HUES64 (cell line): ENCODE measurements around the gene EPS15.

ENCODE experiments used
- H3K27ac ChIP-seq: 2 replicates; pipeline ENCODE4 v1.7.0; 2013; ENCODE audit warnings: low read depth, low read length, inconsistent platforms
- H3K27me3 ChIP-seq: 2 replicates; pipeline ENCODE4 v1.6.1; 2013; ENCODE audit warnings: mild to moderate bottlenecking, low read length; ENCODE audit not compliant: insufficient read depth
- H3K36me3 ChIP-seq: 2 replicates; pipeline ENCODE4 v1.6.1; 2013; ENCODE audit warnings: mild to moderate bottlenecking, low read length; ENCODE audit not compliant: insufficient read depth
- H3K4me1 ChIP-seq: 2 replicates; pipeline ENCODE4 v1.6.1; 2013; ENCODE audit warnings: mild to moderate bottlenecking, low read length, moderate library complexity; ENCODE audit not compliant: insufficient read depth
- H3K4me3 ChIP-seq: 2 replicates; pipeline ENCODE4 v1.5.1; 2013; ENCODE audit warnings: mild to moderate bottlenecking, low read length, moderate library complexity
- H3K9ac ChIP-seq: 2 replicates; pipeline ENCODE4 v1.6.1; 2013; ENCODE audit warnings: mild to moderate bottlenecking, low read depth, low read length
- H3K9me3 ChIP-seq: 2 replicates; pipeline ENCODE4 v1.6.1; 2013; ENCODE audit warnings: low read depth, low read length; ENCODE audit not compliant: insufficient read depth
- WGBS: fragments of 150-250, 120-280 bp; methylation state at CpG from one replicate; pipeline ENCODE4 v1.1.7; 2013; ENCODE audit warnings: missing lambda C conversion rate; 5-methylcytosine and 5-hydroxymethylcytosine counted together

EPS15 gene

DNA sequence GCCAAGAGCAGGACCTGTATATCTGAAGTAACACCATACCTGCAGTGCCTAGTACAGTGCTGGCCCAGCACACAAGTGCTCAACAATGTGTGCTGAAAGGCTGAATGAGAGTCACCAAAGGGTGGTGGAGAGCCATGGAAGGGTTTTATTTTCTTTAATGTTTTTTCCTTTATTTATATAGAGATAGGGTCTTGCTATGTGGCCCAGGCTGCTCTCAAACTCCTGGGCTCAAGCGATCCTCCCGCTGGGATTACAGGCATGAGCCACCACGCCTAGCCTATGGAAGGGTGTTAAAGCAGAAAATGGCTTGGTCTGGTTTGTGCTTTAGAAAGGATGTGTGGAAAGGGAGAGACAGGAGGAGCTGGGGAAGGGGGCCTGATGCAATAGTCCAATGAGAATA, 175.4 kb downstream of the EPS15 start:
- Histone ChIP-seq H3K4me3 (no peak overlapping the region), H3K9ac (no peak overlapping the region), H3K9me3 (no peaks in the 10 kb centered on the region), H3K36me3 (no peaks in the 10 kb centered on the region), H3K27me3 (peaks cover 29% of the 10 kb centered on the region), H3K4me1 (no peaks in the 10 kb centered on the region), H3K27ac (no peak overlapping the region)
- 90% methylated on average over 3 of the region's 3 CpGs for WGBS

GRCh38 chr1:51342591-51343206, 176.4 kb downstream of the EPS15 start:
- H3K36me3 ChIP-seq, result no peaks in the 10 kb centered on the region
- H3K9me3 ChIP-seq, result no peaks in the 10 kb centered on the region
- no peak overlapping the region for H3K4me3 ChIP-seq
- no peak overlapping the region for H3K9ac ChIP-seq
- H3K27me3 ChIP-seq, result peaks cover 29% of the 10 kb centered on the region
- 93% methylated on average over 9 of the region's 9 CpGs for WGBS
- H3K27ac ChIP-seq, result no peak overlapping the region
- H3K4me1 ChIP-seq, result no peaks in the 10 kb centered on the region

DNA sequence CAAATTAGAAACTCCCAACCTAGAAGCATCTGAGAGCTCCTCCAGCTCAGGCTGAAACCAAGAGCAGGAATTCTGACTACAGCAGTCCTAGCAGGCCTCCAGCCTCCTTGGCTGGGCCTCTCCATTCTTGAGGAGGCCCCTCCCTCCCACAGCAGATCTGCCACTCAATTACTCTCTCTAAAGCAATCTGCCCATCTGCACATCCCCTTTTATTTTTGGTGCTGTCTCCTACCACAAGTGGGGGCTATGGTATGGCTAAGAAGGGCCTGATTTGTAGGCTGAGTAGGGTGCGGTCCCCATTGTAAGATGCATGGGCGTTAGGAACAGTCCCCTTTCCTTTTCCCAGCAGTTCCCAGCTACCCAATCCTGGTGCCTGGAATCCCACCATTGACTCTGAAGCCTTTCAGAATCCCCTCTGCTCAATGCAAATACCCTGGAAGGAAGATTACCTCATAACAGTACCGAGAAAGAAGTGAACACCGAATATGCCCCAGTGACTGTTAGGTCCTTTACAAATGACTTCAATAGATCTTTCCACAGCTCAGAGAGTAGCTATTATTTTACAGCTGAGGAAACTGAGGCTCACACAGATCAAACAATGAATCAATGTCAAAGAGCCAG, 177.1 kb downstream of the EPS15 start:
- no peaks in the 10 kb centered on the region for H3K36me3 ChIP-seq
- H3K9me3 ChIP-seq, result no peaks in the 10 kb centered on the region
- peaks cover 29% of the 10 kb centered on the region for H3K27me3 ChIP-seq
- no peak overlapping the region for H3K4me3 ChIP-seq
- H3K9ac ChIP-seq, result no peak overlapping the region
- H3K27ac ChIP-seq, result no peak overlapping the region
- 88% methylated on average over 4 of the region's 4 CpGs for WGBS
- H3K4me1 ChIP-seq, result no peaks in the 10 kb centered on the region

GRCh38 chr1:51340380-51340779, 178.7 kb downstream of the EPS15 start:
- H3K4me3 ChIP-seq, result no peak overlapping the region
- H3K36me3 ChIP-seq, result no peaks in the 10 kb centered on the region
- no peak overlapping the region for H3K9ac ChIP-seq
- no peaks in the 10 kb centered on the region for H3K9me3 ChIP-seq
- H3K4me1 ChIP-seq, result no peaks in the 10 kb centered on the region
- 93% methylated on average over 6 of the region's 6 CpGs for WGBS
- no peak overlapping the region for H3K27ac ChIP-seq
- H3K27me3 ChIP-seq, result peaks cover 28% of the 10 kb centered on the region

GRCh38 chr1:51336711-51337110, 182.4 kb downstream of the EPS15 start:
- 94% methylated on average over 4 of the region's 4 CpGs for WGBS
- Histone ChIP-seq H3K9ac (no peak overlapping the region), H3K27ac (no peak overlapping the region), H3K4me3 (no peak overlapping the region), H3K9me3 (no peaks in the 10 kb centered on the region), H3K36me3 (no peaks in the 10 kb centered on the region), H3K27me3 (no peaks in the 10 kb centered on the region), H3K4me1 (peaks cover 3% of the 10 kb centered on the region; the same call in 1 of the 2 replicates)

DNA sequence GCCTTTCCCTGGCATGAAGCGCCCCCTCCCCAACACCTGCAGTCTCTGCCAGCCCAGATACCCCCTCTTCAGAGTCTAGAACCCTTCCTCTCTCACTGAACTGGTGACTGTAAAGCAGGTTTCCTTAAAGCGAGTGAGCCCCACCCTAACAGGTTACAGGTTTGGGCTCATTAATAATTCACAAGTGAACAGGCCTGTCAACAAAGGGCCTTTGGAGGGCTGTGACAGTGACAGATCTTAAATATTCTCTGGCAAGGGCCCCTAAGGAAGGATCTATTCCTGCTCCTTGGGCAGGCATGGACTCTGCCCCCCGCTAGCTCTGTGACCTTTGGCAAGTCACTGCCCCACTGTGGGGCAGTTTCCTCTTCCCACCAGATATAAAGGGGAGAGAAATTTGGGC, 183.1 kb downstream of the EPS15 start:
- H3K9me3 ChIP-seq, result no peaks in the 10 kb centered on the region

DNA sequence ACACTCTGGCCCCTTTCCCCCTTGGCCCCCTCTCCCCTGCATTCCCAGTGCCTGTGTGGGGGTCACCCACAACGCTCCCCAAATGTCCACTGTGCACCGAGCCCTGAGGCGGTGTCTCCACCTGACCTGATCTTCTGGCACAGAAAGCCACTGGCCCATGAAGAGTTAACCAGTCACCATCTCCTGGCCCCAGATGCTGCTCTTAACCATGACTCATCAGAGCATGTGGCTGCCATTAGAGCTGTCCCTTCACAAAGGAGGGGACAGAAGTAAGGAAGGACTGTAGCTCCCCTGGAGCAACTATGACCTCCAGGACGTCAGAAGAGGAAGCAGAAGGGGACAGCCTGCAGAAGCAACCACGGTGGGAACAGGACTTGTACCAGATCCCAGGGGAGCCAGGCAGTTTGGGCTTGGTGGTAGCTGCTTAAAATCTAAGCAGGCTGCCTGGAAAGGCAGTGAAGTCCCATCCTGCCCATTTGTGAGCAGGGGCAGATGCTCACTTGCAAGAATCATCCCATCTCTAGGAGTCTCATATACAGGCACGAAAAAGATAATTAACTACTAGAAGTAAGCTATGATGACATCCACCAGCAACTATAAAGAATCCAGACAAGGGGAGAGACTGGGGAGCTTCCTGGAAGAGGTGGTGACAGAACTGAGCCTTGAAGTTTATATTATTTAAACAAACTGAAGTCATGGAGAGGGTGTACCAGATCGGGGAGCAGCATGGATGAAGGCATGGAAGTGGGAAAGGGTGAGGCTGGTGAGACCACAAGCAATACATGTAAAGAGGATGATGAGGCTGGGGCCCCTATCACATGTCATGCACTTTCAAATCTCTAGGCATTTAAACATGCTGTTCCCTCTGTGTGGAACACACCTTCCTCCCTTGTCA, 187.6 kb downstream of the EPS15 start:
- Histone ChIP-seq H3K9me3 (no peaks in the 10 kb centered on the region), H3K4me3 (peak overlapping the region; percentile 74), H3K27me3 (peaks cover 18% of the 10 kb centered on the region), H3K9ac (peak overlapping the region; percentile 48; the same call in 1 of the 2 replicates), H3K4me1 (peaks cover 21% of the 10 kb centered on the region), H3K36me3 (no peaks in the 10 kb centered on the region), H3K27ac (no peak overlapping the region)
- WGBS, result 38% methylated on average over 6 of the region's 7 CpGs

More for the DNA sequence above, 183.1 kb downstream of the EPS15 start:
- Histone ChIP-seq H3K9ac (no peak overlapping the region), H3K4me1 (peaks cover 10% of the 10 kb centered on the region), H3K4me3 (no peak overlapping the region), H3K27me3 (peaks cover 2% of the 10 kb centered on the region; the same call in 1 of the 2 replicates), H3K36me3 (no peaks in the 10 kb centered on the region), H3K27ac (no peak overlapping the region)
- WGBS, result 94% methylated on average over 3 of the region's 3 CpGs

- Histone ChIP-seq H3K4me3 (peak within 1 kb of the TSS; percentile 74), H3K27ac (no peak within 1 kb of the TSS), H3K27me3 (peaks cover 18% of the 10 kb centered on the region), H3K9ac (peak within 1 kb of the TSS; percentile 48; the same call in 1 of the 2 replicates), H3K4me1 (peaks cover 21% of the 10 kb centered on the region), H3K9me3 (no peaks in the 10 kb centered on the region), H3K36me3 (no peaks in the 10 kb centered on the region)
- WGBS, result 2% methylated on average over 87 of the region's 87 CpGs
These were observed 188.5 kb downstream of the EPS15 start, which contains the start of gene TTC39A for GRCh38 chr1:51330331-51331201. Gene TTC39A, minus strand, starts transcription at chr1:51330562. Its CDS starts 85 bp downstream, at chr1:51330477.

DNA sequence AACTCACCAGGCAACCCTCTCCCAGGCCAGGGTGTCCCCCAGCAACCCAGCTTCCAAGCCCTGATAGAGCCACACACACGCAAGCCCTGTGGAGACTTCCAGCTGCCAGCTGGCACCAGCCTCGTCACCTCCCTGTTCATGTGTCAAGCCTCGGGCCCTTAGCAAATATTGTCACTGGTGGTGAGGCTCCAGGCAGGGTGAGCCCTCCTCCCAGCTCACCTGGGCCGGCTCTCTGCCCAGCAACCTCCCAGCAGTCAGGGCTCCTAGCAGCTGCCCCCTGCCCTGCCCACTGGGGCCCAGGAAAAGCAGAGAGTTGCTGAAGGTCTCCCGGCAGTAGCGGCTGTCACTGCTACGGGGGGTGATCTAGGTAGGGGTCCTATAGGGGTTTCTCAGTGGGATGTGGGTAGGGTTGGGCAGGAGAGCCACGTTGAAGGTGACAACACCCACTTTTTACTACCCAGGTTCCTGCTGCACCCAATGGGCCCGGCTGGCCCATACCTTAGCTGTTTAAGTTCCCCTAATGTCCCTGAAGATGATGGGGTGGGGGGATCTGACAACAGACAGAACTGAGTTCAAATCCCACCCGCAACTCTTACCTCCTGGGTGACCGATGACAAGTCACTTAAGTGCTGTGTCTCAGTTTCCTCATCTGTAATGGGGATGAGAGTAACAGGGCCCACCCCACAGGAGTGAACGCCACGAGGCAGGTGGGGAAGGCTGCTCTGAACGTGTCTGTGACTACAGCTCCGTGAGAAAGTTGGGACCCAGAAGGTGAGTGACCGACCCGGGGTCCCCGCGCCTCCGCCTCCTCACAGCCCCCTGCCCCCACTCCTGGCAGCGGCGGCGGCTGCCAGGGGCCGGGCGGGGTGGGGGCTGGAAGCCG, 189.4 kb downstream of the EPS15 start:
- Histone ChIP-seq H3K9me3 (no peaks in the 10 kb centered on the region), H3K4me3 (peak overlapping the region; percentile 74), H3K27ac (no peak overlapping the region), H3K4me1 (peaks cover 21% of the 10 kb centered on the region), H3K9ac (no peak overlapping the region), H3K36me3 (no peaks in the 10 kb centered on the region), H3K27me3 (peaks cover 18% of the 10 kb centered on the region)
- 37% methylated on average over 26 of the region's 26 CpGs for WGBS

DNA sequence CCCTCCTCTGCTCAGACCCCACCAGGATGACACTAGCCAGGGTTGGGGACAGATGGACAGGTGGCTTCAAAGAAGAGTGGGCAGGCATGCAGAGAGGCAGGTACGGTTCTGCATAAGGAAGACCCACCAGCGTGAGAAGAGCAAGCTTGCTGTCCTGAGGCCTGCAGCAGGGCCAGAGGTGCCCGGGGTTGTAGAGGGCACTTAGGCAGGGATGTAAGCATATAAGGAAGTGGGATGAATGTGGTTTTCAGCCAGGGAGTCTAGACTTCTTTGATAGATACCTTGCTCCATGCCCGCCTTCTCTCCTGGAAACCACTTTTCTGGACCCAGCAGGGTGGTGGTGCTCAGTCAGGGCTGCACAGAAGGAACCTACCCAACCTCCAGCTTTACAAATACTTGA, 190.1 kb downstream of the EPS15 start:
- Histone ChIP-seq H3K4me3 (no peak overlapping the region), H3K9ac (no peak overlapping the region), H3K36me3 (no peaks in the 10 kb centered on the region), H3K27ac (no peak overlapping the region), H3K9me3 (no peaks in the 10 kb centered on the region), H3K4me1 (peaks cover 21% of the 10 kb centered on the region), H3K27me3 (peaks cover 18% of the 10 kb centered on the region)
- 87% methylated on average over 4 of the region's 4 CpGs for WGBS
